ENCODE measurements around the gene SLBP.

DNA sequence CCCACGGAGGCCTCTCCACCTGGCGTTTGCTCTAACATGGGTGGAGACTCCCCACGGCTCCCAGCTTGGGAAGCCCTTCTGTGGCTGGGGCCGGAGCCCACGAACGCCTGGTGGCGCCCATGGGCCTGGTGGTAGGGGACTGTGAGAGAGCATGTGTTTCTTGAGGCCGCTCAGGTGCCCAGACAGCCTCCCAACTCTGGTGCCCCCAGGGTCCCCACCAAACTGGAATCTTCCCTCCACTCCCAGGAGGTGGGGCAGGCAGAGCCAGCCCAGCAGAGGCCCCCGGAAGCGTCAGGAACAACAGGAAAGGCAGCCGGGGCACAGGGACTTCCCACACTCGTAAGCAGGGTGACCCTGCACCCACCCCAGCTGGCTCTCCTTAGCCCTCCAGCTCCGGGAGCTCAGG is 47.7 kb upstream of the SLBP start:
- TF ChIP-seq, protein P1, sequence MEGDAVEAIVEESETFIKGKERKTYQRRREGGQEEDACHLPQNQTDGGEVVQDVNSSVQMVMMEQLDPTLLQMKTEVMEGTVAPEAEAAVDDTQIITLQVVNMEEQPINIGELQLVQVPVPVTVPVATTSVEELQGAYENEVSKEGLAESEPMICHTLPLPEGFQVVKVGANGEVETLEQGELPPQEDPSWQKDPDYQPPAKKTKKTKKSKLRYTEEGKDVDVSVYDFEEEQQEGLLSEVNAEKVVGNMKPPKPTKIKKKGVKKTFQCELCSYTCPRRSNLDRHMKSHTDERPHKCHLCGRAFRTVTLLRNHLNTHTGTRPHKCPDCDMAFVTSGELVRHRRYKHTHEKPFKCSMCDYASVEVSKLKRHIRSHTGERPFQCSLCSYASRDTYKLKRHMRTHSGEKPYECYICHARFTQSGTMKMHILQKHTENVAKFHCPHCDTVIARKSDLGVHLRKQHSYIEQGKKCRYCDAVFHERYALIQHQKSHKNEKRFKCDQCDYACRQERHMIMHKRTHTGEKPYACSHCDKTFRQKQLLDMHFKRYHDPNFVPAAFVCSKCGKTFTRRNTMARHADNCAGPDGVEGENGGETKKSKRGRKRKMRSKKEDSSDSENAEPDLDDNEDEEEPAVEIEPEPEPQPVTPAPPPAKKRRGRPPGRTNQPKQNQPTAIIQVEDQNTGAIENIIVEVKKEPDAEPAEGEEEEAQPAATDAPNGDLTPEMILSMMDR (IDR thresholded peaks at IDR 0.05): no peak
- no peak for TF ChIP-seq POLR2A (IDR thresholded peaks at IDR 0.05)
